Measurements from ENCODE around the gene UGGT1. TPM values are rescaled to one million over a fixed set of nuclear protein-coding genes. Genes with fewer than 3 reads are reported as not detected.

Gene UGGT1
- total RNA-seq, 1 experiment from 2014 or later: 80.3 TPM

GRCh38 chr2:128157644-128158043 is 66.6 kb downstream of the UGGT1 start:
- intact Hi-C loops (cut with micrococcal nuclease): no loop called here
- TF ChIP-seq CTCF (IDR thresholded peaks at IDR 0.05; ENCODE audit: unreplicated experiment): no peak
- POLR2A ChIA-PET: interaction anchor here (1.0 kb wide), 1 partner anchor 29 kb away, joined by 4 read pairs; no protein-coding TSS in a partner anchor
- no peaks in the 10 kb centered on the region for H3K27me3 Mint-ChIP-seq (ENCODE audit: insufficient read depth, unreplicated experiment)
- no peak overlapping the region for H3K27ac Mint-ChIP-seq (ENCODE audit: low read depth, unreplicated experiment)
- BruUV-seq (replicated peaks): no TSS peak
- H3K9me3 Mint-ChIP-seq (ENCODE audit: unreplicated experiment): no peaks in the 10 kb centered on the region
- CTCF ChIA-PET: interaction anchor here (0.6 kb wide), 1 partner anchor 178 kb away, joined by 5 read pairs; no protein-coding TSS in a partner anchor
- H3K4me3 Mint-ChIP-seq (ENCODE audit: unreplicated experiment): no peak overlapping the region
- H3K4me1 Mint-ChIP-seq (ENCODE audit: insufficient read depth, unreplicated experiment): no peaks in the 10 kb centered on the region
- DNase-seq (ENCODE audit: unreplicated experiment): no peak
- H3K36me3 Mint-ChIP-seq (ENCODE audit: insufficient read depth, unreplicated experiment): peaks cover 84% of the 10 kb centered on the region

- no TSS peak for BruUV-seq (replicated peaks)
- no peaks in the 10 kb centered on the region for H3K9me3 Mint-ChIP-seq (ENCODE audit: unreplicated experiment)
- no peak overlapping the region for H3K27ac Mint-ChIP-seq (ENCODE audit: low read depth, unreplicated experiment)
- ChIA-PET POLR2A (interaction anchor here (0.6 kb wide), 1 partner anchor 1665 kb away, joined by 3 read pairs; no protein-coding TSS in a partner anchor), CTCF (interaction anchor here (0.5 to 0.7 kb wide), 4 partner anchors 14 to 178 kb away, joined by 3 to 5 read pairs (median 4); no protein-coding TSS in a partner anchor)
- peaks cover 85% of the 10 kb centered on the region for H3K36me3 Mint-ChIP-seq (ENCODE audit: insufficient read depth, unreplicated experiment)
- H3K27me3 Mint-ChIP-seq (ENCODE audit: insufficient read depth, unreplicated experiment): no peaks in the 10 kb centered on the region
- no peak for DNase-seq (ENCODE audit: unreplicated experiment)
- intact Hi-C loops (cut with micrococcal nuclease): no loop called here
- H3K4me1 Mint-ChIP-seq (ENCODE audit: insufficient read depth, unreplicated experiment): no peaks in the 10 kb centered on the region
- no peak for TF ChIP-seq CTCF (IDR thresholded peaks at IDR 0.05; ENCODE audit: unreplicated experiment)
- no peak overlapping the region for H3K4me3 Mint-ChIP-seq (ENCODE audit: unreplicated experiment)
These were observed 67.2 kb downstream of the UGGT1 start for GRCh38 chr2:128158176-128158575.

- POLR2A ChIA-PET: interaction anchor here (0.9 kb wide), 1 partner anchor 1764 kb away, joined by 3 read pairs; no protein-coding TSS in a partner anchor
- CTCF ChIA-PET: interaction anchor here (0.6 to 1.1 kb wide), 5 partner anchors 44 to 357 kb away, joined by 3 to 4 read pairs (median 3); no protein-coding TSS in a partner anchor
- BruUV-seq (replicated peaks): no TSS peak
These were observed 68.4 kb downstream of the UGGT1 start for GRCh38 chr2:128159437-128159836.

More at GRCh38 chr2:128159437-128159836, 68.4 kb downstream of the UGGT1 start:
- DNase-seq (ENCODE audit: unreplicated experiment): no peak
- no peak overlapping the region for H3K27ac Mint-ChIP-seq (ENCODE audit: low read depth, unreplicated experiment)
- H3K4me3 Mint-ChIP-seq (ENCODE audit: unreplicated experiment): no peak overlapping the region
- H3K36me3 Mint-ChIP-seq (ENCODE audit: insufficient read depth, unreplicated experiment): peaks cover 88% of the 10 kb centered on the region
- H3K27me3 Mint-ChIP-seq (ENCODE audit: insufficient read depth, unreplicated experiment): no peaks in the 10 kb centered on the region
- no peaks in the 10 kb centered on the region for H3K4me1 Mint-ChIP-seq (ENCODE audit: insufficient read depth, unreplicated experiment)
- no peak for TF ChIP-seq CTCF (IDR thresholded peaks at IDR 0.05; ENCODE audit: unreplicated experiment)
- no peaks in the 10 kb centered on the region for H3K9me3 Mint-ChIP-seq (ENCODE audit: unreplicated experiment)
- intact Hi-C loops (cut with micrococcal nuclease): no loop called here
